ENCODE data around the gene TSHZ2.

TSHZ2 gene

GRCh38 chr20:53264604-53265003 lies 292.4 kb downstream of the TSHZ2 start:
- CTCF ChIA-PET = no interaction called here
- 100% methylated on average over 3 of the region's 3 CpGs for WGBS (ENCODE audit: insufficient coverage)

GRCh38 chr20:53265304-53265875 lies 293.2 kb downstream of the TSHZ2 start:
- Histone ChIP-seq H3K4me1 (ENCODE audit: control extremely low read depth in 1 of 4, control insufficient read depth in 4 of 4, insufficient read depth in 4 of 4, low read length in 3 of 4) (no peaks in the 10 kb centered on the region), H3K36me3 (ENCODE audit: control insufficient read depth in 4 of 4, insufficient read depth in 4 of 4, low read length in 3 of 4) (no peaks in the 10 kb centered on the region), H3K27ac (ENCODE audit: insufficient read depth in 1 of 2, low read depth in 1 of 2, low read length in 2 of 2, poor library complexity in 1 of 2, severe bottlenecking in 2 of 2) (no peak overlapping the region), H3K9me3 (ENCODE audit: control extremely low read depth in 1 of 5, control insufficient read depth in 4 of 5, insufficient read depth in 2 of 5, low read depth in 1 of 5, low read length in 4 of 5) (no peaks in the 10 kb centered on the region), H3K4me3 (ENCODE audit: control insufficient read depth in 1 of 7, extremely low read depth in 1 of 7, insufficient read depth in 4 of 7, low read depth in 2 of 7, low read length in 6 of 7) (no peak overlapping the region), H3K27me3 (replicated peaks in 2 of 5; ENCODE audit: control insufficient read depth in 4 of 5, insufficient read depth in 5 of 5, low read length in 4 of 5) (peaks cover 0 to 11% (median 0%) of the 10 kb centered on the region in 5 experiments)
- no peak for DNase-seq
- WGBS (ENCODE audit: insufficient coverage) = 100% methylated on average over 1 of the region's 8 CpGs
- ChIA-PET CTCF (no interaction called here), POLR2A (interaction anchor here (0.6 kb wide), 1 partner anchor 759 kb away, joined by 3 read pairs; no protein-coding TSS in a partner anchor)

More at GRCh38 chr20:53264604-53265003, 292.4 kb downstream of the TSHZ2 start:
- DNase-seq = no peak
- POLR2A ChIA-PET = no interaction called here
- peaks cover 0 to 11% (median 0%) of the 10 kb centered on the region in 5 experiments for H3K27me3 ChIP-seq (replicated peaks in 2 of 5; ENCODE audit: control insufficient read depth in 4 of 5, insufficient read depth in 5 of 5, low read length in 4 of 5)
- no peak overlapping the region for H3K4me3 ChIP-seq (ENCODE audit: control insufficient read depth in 1 of 7, extremely low read depth in 1 of 7, insufficient read depth in 4 of 7, low read depth in 2 of 7, low read length in 6 of 7)
- no peaks in the 10 kb centered on the region for H3K4me1 ChIP-seq (ENCODE audit: control extremely low read depth in 1 of 4, control insufficient read depth in 4 of 4, insufficient read depth in 4 of 4, low read length in 3 of 4)
- no peaks in the 10 kb centered on the region for H3K36me3 ChIP-seq (ENCODE audit: control insufficient read depth in 4 of 4, insufficient read depth in 4 of 4, low read length in 3 of 4)
- no peak overlapping the region for H3K27ac ChIP-seq (ENCODE audit: insufficient read depth in 1 of 2, low read depth in 1 of 2, low read length in 2 of 2, poor library complexity in 1 of 2, severe bottlenecking in 2 of 2)
- H3K9me3 ChIP-seq (ENCODE audit: control extremely low read depth in 1 of 5, control insufficient read depth in 4 of 5, insufficient read depth in 2 of 5, low read depth in 1 of 5, low read length in 4 of 5) = no peaks in the 10 kb centered on the region

GRCh38 chr20:53269380-53269779 lies 297.2 kb downstream of the TSHZ2 start:
- DNase-seq = no peak
- Histone ChIP-seq H3K9me3 (ENCODE audit: control extremely low read depth in 1 of 5, control insufficient read depth in 4 of 5, insufficient read depth in 2 of 5, low read depth in 1 of 5, low read length in 4 of 5) (no peaks in the 10 kb centered on the region), H3K27me3 (replicated peaks in 2 of 5; ENCODE audit: control insufficient read depth in 4 of 5, insufficient read depth in 5 of 5, low read length in 4 of 5) (peaks cover 0 to 5% (median 0%) of the 10 kb centered on the region in 5 experiments), H3K4me3 (ENCODE audit: control insufficient read depth in 1 of 7, extremely low read depth in 1 of 7, insufficient read depth in 4 of 7, low read depth in 2 of 7, low read length in 6 of 7) (no peak overlapping the region), H3K27ac (ENCODE audit: insufficient read depth in 1 of 2, low read depth in 1 of 2, low read length in 2 of 2, poor library complexity in 1 of 2, severe bottlenecking in 2 of 2) (no peak overlapping the region), H3K36me3 (ENCODE audit: control insufficient read depth in 4 of 4, insufficient read depth in 4 of 4, low read length in 3 of 4) (no peaks in the 10 kb centered on the region), H3K4me1 (ENCODE audit: control extremely low read depth in 1 of 4, control insufficient read depth in 4 of 4, insufficient read depth in 4 of 4, low read length in 3 of 4) (no peaks in the 10 kb centered on the region)
- POLR2A ChIA-PET = no interaction called here
- WGBS (ENCODE audit: insufficient coverage) = 90% methylated on average over 2 of the region's 2 CpGs
- CTCF ChIA-PET = no interaction called here

- Histone ChIP-seq H3K27ac (ENCODE audit: insufficient read depth in 1 of 2, low read depth in 1 of 2, low read length in 2 of 2, poor library complexity in 1 of 2, severe bottlenecking in 2 of 2) (no peak overlapping the region), H3K27me3 (replicated peaks in 2 of 5; ENCODE audit: control insufficient read depth in 4 of 5, insufficient read depth in 5 of 5, low read length in 4 of 5) (no peaks in the 10 kb centered on the region), H3K4me1 (ENCODE audit: control extremely low read depth in 1 of 4, control insufficient read depth in 4 of 4, insufficient read depth in 4 of 4, low read length in 3 of 4) (no peaks in the 10 kb centered on the region), H3K4me3 (ENCODE audit: control insufficient read depth in 1 of 7, extremely low read depth in 1 of 7, insufficient read depth in 4 of 7, low read depth in 2 of 7, low read length in 6 of 7) (no peak overlapping the region), H3K36me3 (ENCODE audit: control insufficient read depth in 4 of 4, insufficient read depth in 4 of 4, low read length in 3 of 4) (no peaks in the 10 kb centered on the region), H3K9me3 (ENCODE audit: control extremely low read depth in 1 of 5, control insufficient read depth in 4 of 5, insufficient read depth in 2 of 5, low read depth in 1 of 5, low read length in 4 of 5) (no peaks in the 10 kb centered on the region)
- POLR2A ChIA-PET = no interaction called here
- no peak for DNase-seq
- 93% methylated on average over 5 of the region's 5 CpGs for WGBS (ENCODE audit: insufficient coverage)
- CTCF ChIA-PET = no interaction called here
These were observed 298.7 kb downstream of the TSHZ2 start for GRCh38 chr20:53270792-53271375.

GRCh38 chr20:53274365-53274764 lies 302.2 kb downstream of the TSHZ2 start:
- no peak overlapping the region for H3K4me3 ChIP-seq (ENCODE audit: control insufficient read depth in 1 of 7, extremely low read depth in 1 of 7, insufficient read depth in 4 of 7, low read depth in 2 of 7, low read length in 6 of 7)
- DNase-seq = no peak
- H3K27ac ChIP-seq (ENCODE audit: insufficient read depth in 1 of 2, low read depth in 1 of 2, low read length in 2 of 2, poor library complexity in 1 of 2, severe bottlenecking in 2 of 2) = no peak overlapping the region
- POLR2A ChIA-PET = interaction anchor here (0.6 kb wide), 1 partner anchor 47 kb away, joined by 3 read pairs; no protein-coding TSS in a partner anchor
- CTCF ChIA-PET = no interaction called here
- H3K36me3 ChIP-seq (ENCODE audit: control insufficient read depth in 4 of 4, insufficient read depth in 4 of 4, low read length in 3 of 4) = no peaks in the 10 kb centered on the region
- no peaks in the 10 kb centered on the region for H3K9me3 ChIP-seq (ENCODE audit: control extremely low read depth in 1 of 5, control insufficient read depth in 4 of 5, insufficient read depth in 2 of 5, low read depth in 1 of 5, low read length in 4 of 5)
- peaks cover 0 to 7% (median 0%) of the 10 kb centered on the region in 5 experiments for H3K27me3 ChIP-seq (replicated peaks in 2 of 5; ENCODE audit: control insufficient read depth in 4 of 5, insufficient read depth in 5 of 5, low read length in 4 of 5)
- 79% methylated on average over 4 of the region's 5 CpGs for WGBS (ENCODE audit: insufficient coverage)
- no peaks in the 10 kb centered on the region for H3K4me1 ChIP-seq (ENCODE audit: control extremely low read depth in 1 of 4, control insufficient read depth in 4 of 4, insufficient read depth in 4 of 4, low read length in 3 of 4)

- Histone ChIP-seq H3K9me3 (ENCODE audit: control extremely low read depth in 1 of 5, control insufficient read depth in 4 of 5, insufficient read depth in 2 of 5, low read depth in 1 of 5, low read length in 4 of 5) (no peaks in the 10 kb centered on the region), H3K36me3 (ENCODE audit: control insufficient read depth in 4 of 4, insufficient read depth in 4 of 4, low read length in 3 of 4) (no peaks in the 10 kb centered on the region), H3K27ac (ENCODE audit: insufficient read depth in 1 of 2, low read depth in 1 of 2, low read length in 2 of 2, poor library complexity in 1 of 2, severe bottlenecking in 2 of 2) (no peak overlapping the region), H3K4me3 (ENCODE audit: control insufficient read depth in 1 of 7, extremely low read depth in 1 of 7, insufficient read depth in 4 of 7, low read depth in 2 of 7, low read length in 6 of 7) (no peak overlapping the region), H3K27me3 (replicated peaks in 2 of 5; ENCODE audit: control insufficient read depth in 4 of 5, insufficient read depth in 5 of 5, low read length in 4 of 5) (peaks cover 0 to 7% (median 0%) of the 10 kb centered on the region in 5 experiments), H3K4me1 (ENCODE audit: control extremely low read depth in 1 of 4, control insufficient read depth in 4 of 4, insufficient read depth in 4 of 4, low read length in 3 of 4) (no peaks in the 10 kb centered on the region)
- ChIA-PET POLR2A (no interaction called here), CTCF (no interaction called here)
- no peak for DNase-seq
- WGBS (ENCODE audit: insufficient coverage) = 76% methylated on average over 3 of the region's 3 CpGs
These were observed 302.6 kb downstream of the TSHZ2 start for GRCh38 chr20:53274807-53275206.

- no peak overlapping the region for H3K27ac ChIP-seq (ENCODE audit: insufficient read depth in 1 of 2, low read depth in 1 of 2, low read length in 2 of 2, poor library complexity in 1 of 2, severe bottlenecking in 2 of 2)
- POLR2A ChIA-PET = no interaction called here
- no peak for DNase-seq
- WGBS (ENCODE audit: insufficient coverage) = 100% methylated on average over 3 of the region's 3 CpGs
- no peaks in the 10 kb centered on the region for H3K4me1 ChIP-seq (ENCODE audit: control extremely low read depth in 1 of 4, control insufficient read depth in 4 of 4, insufficient read depth in 4 of 4, low read length in 3 of 4)
- CTCF ChIA-PET = interaction anchor here (0.6 kb wide), 1 partner anchor 86 kb away, joined by 3 read pairs; no protein-coding TSS in a partner anchor
- no peaks in the 10 kb centered on the region for H3K36me3 ChIP-seq (ENCODE audit: control insufficient read depth in 4 of 4, insufficient read depth in 4 of 4, low read length in 3 of 4)
- H3K4me3 ChIP-seq (ENCODE audit: control insufficient read depth in 1 of 7, extremely low read depth in 1 of 7, insufficient read depth in 4 of 7, low read depth in 2 of 7, low read length in 6 of 7) = no peak overlapping the region
- peaks cover 0 to 7% (median 0%) of the 10 kb centered on the region in 5 experiments for H3K27me3 ChIP-seq (replicated peaks in 2 of 5; ENCODE audit: control insufficient read depth in 4 of 5, insufficient read depth in 5 of 5, low read length in 4 of 5)
- H3K9me3 ChIP-seq (ENCODE audit: control extremely low read depth in 1 of 5, control insufficient read depth in 4 of 5, insufficient read depth in 2 of 5, low read depth in 1 of 5, low read length in 4 of 5) = no peaks in the 10 kb centered on the region
These were observed 304.0 kb downstream of the TSHZ2 start for GRCh38 chr20:53276143-53276542.
